Measurements from ENCODE around the gene DIPK2A.

DNA sequence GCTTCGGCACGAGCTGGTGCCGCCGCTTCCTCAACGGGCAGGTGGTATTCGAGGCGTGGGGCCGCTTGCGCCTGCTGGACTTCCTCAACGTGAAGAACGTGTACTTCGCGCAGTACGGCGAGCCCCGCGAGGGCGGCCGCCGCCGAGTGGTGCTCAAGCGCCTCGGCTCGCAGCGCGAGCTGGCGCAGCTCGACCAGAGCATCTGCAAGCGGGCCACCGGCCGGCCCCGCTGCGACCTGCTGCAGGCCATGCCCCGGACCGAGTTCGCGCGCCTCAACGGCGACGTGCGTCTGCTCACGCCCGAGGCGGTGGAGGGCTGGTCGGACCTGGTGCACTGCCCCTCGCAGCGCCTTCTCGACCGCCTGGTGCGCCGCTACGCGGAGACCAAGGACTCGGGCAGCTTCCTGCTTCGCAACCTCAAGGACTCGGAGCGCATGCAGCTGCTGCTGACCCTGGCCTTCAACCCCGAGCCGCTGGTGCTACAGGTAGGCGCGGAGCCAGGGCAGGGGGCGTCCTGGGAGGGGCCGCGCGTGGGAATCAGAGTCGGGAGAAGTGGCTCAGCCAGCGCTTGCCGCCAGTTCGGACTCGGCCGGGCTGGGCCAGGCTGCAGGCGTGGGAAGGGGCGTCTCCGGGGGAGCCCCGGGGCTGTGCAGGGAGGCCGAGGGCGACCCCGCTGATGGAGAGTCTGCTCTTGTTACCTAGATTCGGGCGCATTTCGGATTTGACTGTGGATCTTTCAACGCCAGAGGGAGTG is 1.1 kb downstream of the DIPK2A start:
- TF ChIP-seq, protein P1, sequence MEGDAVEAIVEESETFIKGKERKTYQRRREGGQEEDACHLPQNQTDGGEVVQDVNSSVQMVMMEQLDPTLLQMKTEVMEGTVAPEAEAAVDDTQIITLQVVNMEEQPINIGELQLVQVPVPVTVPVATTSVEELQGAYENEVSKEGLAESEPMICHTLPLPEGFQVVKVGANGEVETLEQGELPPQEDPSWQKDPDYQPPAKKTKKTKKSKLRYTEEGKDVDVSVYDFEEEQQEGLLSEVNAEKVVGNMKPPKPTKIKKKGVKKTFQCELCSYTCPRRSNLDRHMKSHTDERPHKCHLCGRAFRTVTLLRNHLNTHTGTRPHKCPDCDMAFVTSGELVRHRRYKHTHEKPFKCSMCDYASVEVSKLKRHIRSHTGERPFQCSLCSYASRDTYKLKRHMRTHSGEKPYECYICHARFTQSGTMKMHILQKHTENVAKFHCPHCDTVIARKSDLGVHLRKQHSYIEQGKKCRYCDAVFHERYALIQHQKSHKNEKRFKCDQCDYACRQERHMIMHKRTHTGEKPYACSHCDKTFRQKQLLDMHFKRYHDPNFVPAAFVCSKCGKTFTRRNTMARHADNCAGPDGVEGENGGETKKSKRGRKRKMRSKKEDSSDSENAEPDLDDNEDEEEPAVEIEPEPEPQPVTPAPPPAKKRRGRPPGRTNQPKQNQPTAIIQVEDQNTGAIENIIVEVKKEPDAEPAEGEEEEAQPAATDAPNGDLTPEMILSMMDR (conservative IDR thresholded peaks at IDR 0.05): peak; percentile 70
- TF ChIP-seq ZFX (IDR thresholded peaks at IDR 0.05): peak; percentile 50; the same call in 1 of the 2 replicates
